VCaP (cell line): Measurements from ENCODE around the gene KIAA1671.

Experiments
- H3K27ac ChIP-seq: fragments of 450-650 bp; 2 replicates; pipeline ENCODE4 v1.5.1; 2017
- TF ChIP-seq, protein P1 (sequence below): fragments of 450-650 bp; conservative IDR thresholded peaks from 2 replicates; pipeline ENCODE4 v1.5.1; 2017; ENCODE audit warnings: mild to moderate bottlenecking, moderate library complexity

Gene KIAA1671

DNA sequence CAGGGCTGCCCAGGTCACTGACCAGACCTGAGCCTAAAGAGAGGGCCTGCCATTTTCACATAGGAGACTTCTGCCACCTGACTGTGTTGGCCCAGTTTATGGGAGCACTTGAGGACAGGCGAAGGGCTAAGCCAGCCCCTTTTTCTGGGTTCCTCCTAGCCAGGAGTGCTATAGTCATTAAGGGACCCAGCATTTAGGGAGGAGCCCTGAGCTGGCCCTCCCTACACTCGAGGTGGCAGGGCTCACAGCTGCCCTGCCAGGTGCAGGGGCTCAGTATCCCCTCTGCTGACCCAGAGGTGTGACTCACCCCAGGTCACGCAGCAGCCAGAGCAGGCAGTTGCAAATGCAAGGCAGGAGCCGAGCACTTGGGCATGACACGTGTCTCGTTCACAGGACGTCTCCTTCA lies 160.8 kb downstream of the KIAA1671 start:
- H3K27ac ChIP-seq = peak overlapping the region; percentile 91; the same call in 1 of the 2 replicates
- TF ChIP-seq, protein P1, sequence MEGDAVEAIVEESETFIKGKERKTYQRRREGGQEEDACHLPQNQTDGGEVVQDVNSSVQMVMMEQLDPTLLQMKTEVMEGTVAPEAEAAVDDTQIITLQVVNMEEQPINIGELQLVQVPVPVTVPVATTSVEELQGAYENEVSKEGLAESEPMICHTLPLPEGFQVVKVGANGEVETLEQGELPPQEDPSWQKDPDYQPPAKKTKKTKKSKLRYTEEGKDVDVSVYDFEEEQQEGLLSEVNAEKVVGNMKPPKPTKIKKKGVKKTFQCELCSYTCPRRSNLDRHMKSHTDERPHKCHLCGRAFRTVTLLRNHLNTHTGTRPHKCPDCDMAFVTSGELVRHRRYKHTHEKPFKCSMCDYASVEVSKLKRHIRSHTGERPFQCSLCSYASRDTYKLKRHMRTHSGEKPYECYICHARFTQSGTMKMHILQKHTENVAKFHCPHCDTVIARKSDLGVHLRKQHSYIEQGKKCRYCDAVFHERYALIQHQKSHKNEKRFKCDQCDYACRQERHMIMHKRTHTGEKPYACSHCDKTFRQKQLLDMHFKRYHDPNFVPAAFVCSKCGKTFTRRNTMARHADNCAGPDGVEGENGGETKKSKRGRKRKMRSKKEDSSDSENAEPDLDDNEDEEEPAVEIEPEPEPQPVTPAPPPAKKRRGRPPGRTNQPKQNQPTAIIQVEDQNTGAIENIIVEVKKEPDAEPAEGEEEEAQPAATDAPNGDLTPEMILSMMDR = no peak

DNA sequence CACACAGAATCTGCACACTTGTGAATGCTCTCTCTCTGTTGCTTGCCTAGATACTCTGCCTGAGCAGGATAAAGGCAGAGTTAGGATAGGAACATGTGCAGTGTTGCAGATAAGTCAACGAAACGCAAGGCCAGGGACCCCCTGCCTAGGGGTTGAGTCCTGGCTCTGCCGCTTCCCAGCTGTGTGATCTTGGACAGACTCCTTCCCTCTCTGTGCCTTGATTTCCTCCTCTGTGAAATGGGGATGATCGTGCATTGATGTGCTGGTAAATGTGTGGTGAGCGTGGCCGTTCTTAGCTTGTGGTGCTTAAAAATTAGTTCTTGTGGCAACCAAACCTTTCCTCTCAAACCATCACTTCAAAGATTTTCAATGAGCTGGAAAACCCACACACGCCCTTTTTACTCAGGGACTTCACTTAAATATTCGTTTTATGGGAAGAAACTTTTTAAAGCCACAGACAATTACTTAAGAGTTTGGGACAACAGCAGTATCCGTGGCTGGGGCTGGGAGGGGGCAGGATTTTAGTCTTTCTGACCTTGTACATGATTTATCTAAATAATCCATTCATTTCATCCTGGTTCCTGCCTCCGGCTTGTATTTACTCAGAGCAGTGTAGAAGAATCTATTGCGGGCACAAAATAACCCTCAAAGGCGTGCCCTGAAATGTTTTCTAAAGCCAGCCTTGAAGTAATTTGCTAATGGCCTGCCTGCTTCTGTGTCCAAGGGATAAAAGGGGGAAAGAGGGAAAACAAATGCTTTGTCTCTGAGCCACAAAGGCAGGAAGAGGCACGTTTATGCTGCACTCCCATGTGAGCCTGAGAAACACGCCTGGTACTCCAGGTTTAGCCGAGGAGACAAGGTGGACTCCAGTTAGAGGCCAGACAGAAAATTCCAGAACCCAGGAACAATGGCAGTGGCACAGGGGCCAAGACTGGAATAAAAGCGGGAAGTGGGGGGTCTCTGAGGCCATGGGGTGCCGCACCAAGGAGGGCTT lies 162.2 kb downstream of the KIAA1671 start:
- H3K27ac ChIP-seq = no peak overlapping the region
- TF ChIP-seq, protein P1 = no peak

GRCh38 chr22:25119609-25120008 lies 167.1 kb downstream of the KIAA1671 start:
- H3K27ac ChIP-seq = peak overlapping the region; percentile 23
- TF ChIP-seq, protein P1 = no peak

- H3K27ac ChIP-seq = peak overlapping the region; percentile 23
- TF ChIP-seq, protein P1 = no peak
Observed at GRCh38 chr22:25120093-25120561, 167.6 kb downstream of the KIAA1671 start.

DNA sequence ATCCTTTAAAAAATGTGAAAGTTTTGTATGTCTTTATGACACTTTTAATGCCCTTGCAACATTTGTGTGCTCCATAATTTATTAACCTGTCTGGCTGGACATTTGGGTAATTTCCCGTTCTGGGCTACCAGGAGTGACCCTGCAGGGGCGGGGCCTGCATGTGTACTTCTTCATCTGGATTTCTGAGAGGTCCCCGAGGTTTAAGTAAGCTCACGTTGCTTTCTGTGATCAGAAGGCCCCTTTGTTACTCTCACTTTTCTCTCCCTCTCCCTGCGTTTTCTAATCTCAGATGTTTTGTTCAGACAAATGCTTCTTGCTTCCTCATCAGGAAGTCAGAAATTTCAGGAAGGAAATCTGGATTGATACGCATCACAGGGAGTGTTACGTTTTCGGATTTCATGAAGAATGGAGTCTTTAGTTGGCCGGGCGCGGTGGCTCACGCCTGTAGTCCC lies 168.3 kb downstream of the KIAA1671 start:
- H3K27ac ChIP-seq = peak overlapping the region; percentile 23; the same call in 1 of the 2 replicates
- TF ChIP-seq, protein P1 = no peak

DNA sequence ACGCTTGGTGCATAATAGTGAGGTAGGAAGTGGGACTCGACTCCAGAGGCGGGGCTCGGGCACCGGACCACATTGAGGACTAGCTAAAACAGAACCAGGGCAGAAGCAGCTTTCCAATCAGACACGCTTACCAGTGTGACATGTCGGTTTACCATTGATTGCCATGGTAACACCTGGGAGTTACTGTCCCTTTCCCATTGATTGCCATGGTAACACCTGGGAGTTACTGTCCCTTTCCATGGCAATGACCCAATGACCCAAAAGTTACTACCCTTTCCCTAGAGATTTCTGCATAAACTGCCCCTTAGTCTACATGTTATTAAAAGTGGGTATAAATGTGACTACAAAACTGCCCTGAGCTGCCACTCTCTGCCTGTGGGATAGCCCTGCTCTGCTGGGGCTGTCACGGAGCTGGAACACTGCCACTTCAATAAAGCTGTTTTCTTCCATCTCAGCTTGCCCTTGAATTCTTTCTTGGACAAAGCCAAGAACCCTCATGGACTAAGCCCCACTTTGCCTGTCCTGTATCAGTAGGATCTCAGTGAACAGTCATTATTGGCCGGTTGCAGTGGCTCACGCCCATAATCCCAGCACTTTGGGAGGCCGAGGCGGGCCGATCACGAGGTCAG lies 169.7 kb downstream of the KIAA1671 start:
- TF ChIP-seq, protein P1 = no peak

DNA sequence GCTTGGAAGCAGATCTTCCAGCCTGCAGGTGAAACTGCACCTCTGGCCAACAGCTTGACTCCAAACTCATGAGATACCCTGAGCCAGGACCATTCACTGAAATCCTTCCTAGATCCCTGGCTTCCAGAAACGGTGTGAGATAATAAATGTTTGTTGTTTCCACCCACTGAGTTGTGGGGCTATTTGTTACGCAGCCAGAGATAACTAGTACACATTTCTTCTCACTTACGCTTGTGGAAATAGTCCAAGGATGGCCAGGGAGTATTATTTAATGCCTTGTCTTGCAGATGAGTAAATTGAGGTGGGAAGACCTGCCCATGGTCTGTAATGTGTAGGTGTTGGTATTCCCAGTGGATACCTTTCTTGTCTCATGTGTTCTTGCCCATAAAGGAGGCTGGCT lies 171.2 kb downstream of the KIAA1671 start:
- TF ChIP-seq, protein P1 = no peak
- H3K27ac ChIP-seq = no peak overlapping the region

More for the DNA sequence above, 169.7 kb downstream of the KIAA1671 start:
- H3K27ac ChIP-seq = no peak overlapping the region
